PC-3 (cell line): ENCODE data around the gene PCDHGC4. TPM values are rescaled to one million over a fixed set of nuclear protein-coding genes. Genes with fewer than 3 reads are reported as not detected.

Source experiments
- ATAC-seq: fragments of 200-7000 bp; cut with Tn5 transposase; 2 replicates; pipeline ENCODE4 v1.9.1; 2020; ENCODE audit warnings: mild to moderate bottlenecking, moderate library complexity
- Bru-seq: library from RNA; stranded (reverse); fragments of 400-500 nt; gene quantifications from one replicate; lab custom pipeline; 2021; lab: Mats Ljungman, UMichigan
- BruChase-seq, 2 experiments: library from RNA; stranded (reverse); fragments of 400-500 nt; gene quantifications; one replicate each; lab custom pipeline; 2021; lab: Mats Ljungman, UMichigan
- BruUV-seq: library from RNA; stranded (reverse); fragments of 400-500 nt; replicated peaks from 2 replicates; lab custom pipeline; 2021; lab: Mats Ljungman, UMichigan
- CTCF ChIA-PET: fragments of 300-600 bp; sonication (Branson Sonifier 250); formaldehyde crosslinking; loops from one replicate; lab custom pipeline; 2022; ENCODE audit warnings: antibody characterized with exemption; lab: Charles Lee
- POLR2A ChIA-PET: fragments of 300-600 bp; sonication (Branson Sonifier 250); formaldehyde crosslinking; loops from one replicate; lab custom pipeline; 2022; ENCODE audit warnings: antibody characterized with exemption; ENCODE audit not compliant: unreplicated experiment; lab: Charles Lee
- DNase-seq: peaks from one replicate; pipeline ENCODE4 v3.0.0-alpha.2; 2015
- H2AFZ ChIP-seq: fragments of 300-600 bp; sonication (generic); 2 replicates; pipeline ENCODE4 v1.6.0; 2016; ENCODE audit warnings: antibody characterized with exemption, low read length
- H3F3A ChIP-seq: fragments of 300-600 bp; sonication (generic); one replicate; pipeline ENCODE4 v1.6.0; 2017; ENCODE audit warnings: antibody characterized with exemption, low read length, control low read depth, mild to moderate bottlenecking; ENCODE audit not compliant: unreplicated experiment
- H3K27ac ChIP-seq: fragments of 300-600 bp; sonication (generic); 2 replicates; pipeline ENCODE4 v1.5.1; 2016; ENCODE audit warnings: mild to moderate bottlenecking, low read length
- H3K27me3 ChIP-seq: fragments of 300-600 bp; sonication (generic); 2 replicates; pipeline ENCODE4 v1.6.1; 2016; ENCODE audit warnings: low read length, mixed read lengths
- H3K36me3 ChIP-seq: fragments of 300-600 bp; sonication (generic); 2 replicates; pipeline ENCODE4 v1.6.1; 2016; ENCODE audit warnings: low read depth, mixed run types, low read length, mixed read lengths
- H3K4me1 ChIP-seq: fragments of 300-600 bp; sonication (generic); 2 replicates; pipeline ENCODE4 v1.5.1; 2016; ENCODE audit warnings: low read length; ENCODE audit not compliant: insufficient read depth
- H3K4me2 ChIP-seq: fragments of 300-600 bp; sonication (generic); 2 replicates; pipeline ENCODE4 v1.6.0; 2016; ENCODE audit warnings: low read length
- H3K4me3 ChIP-seq: fragments of 300-600 bp; sonication (generic); 2 replicates; pipeline ENCODE4 v1.5.1; 2016; ENCODE audit warnings: mild to moderate bottlenecking, low read length, mixed read lengths
- H3K79me2 ChIP-seq: fragments of 300-600 bp; sonication (generic); 2 replicates; pipeline ENCODE4 v1.6.1; 2017; ENCODE audit warnings: low read length, mixed read lengths
- H3K9ac ChIP-seq: fragments of 300-600 bp; sonication (generic); 2 replicates; pipeline ENCODE4 v1.6.0; 2016; ENCODE audit warnings: mild to moderate bottlenecking, low read length
- H3K9me2 ChIP-seq: fragments of 300-600 bp; sonication (generic); replicated peaks from 2 replicates; pipeline ENCODE4 v1.6.1; 2016; ENCODE audit warnings: mixed run types, low read length, mixed read lengths
- H3K9me3 ChIP-seq: fragments of 300-600 bp; sonication (generic); 2 replicates; pipeline ENCODE4 v1.6.1; 2016; ENCODE audit warnings: low read length, mixed read lengths
- H4K20me1 ChIP-seq: fragments of 300-600 bp; sonication (generic); 2 replicates; pipeline ENCODE4 v1.6.1; 2016; ENCODE audit warnings: low read length, mixed read lengths
- EZH2 ChIP-seq: fragments of 300-600 bp; sonication (generic); IDR thresholded peaks from one replicate; pipeline ENCODE4 v1.6.1; 2017; ENCODE audit warnings: antibody characterized with exemption, mild to moderate bottlenecking, low read length; ENCODE audit not compliant: unreplicated experiment
- EZH2phosphoT487 ChIP-seq: fragments of 300-600 bp; sonication (generic); IDR thresholded peaks from 2 replicates; pipeline ENCODE4 v1.6.1; 2018; ENCODE audit warnings: mild to moderate bottlenecking, antibody characterized with exemption, low read length, borderline replicate concordance
- intact Hi-C: fragments of 100-400 bp; cut with micrococcal nuclease; formaldehyde crosslinking; loops from 2 replicates; pipeline ENCODE4 v1.9.0; 2023
- long read RNA-seq: library from polyadenylated mRNA; unstranded; transcript quantifications from one replicate; pipeline ENCODE4 v2.0.0, GENCODE V29; 2021; ENCODE audit not compliant: unreplicated experiment
- total RNA-seq: library from RNA; depleted of rRNA; stranded (reverse); fragments of >200 nt; gene quantifications from 2 replicates; pipeline ENCODE4 v1.2.3, GENCODE V29; 2014; rRNA removed
- TF ChIP-seq, protein P1 (sequence below): fragments of 300-600 bp; sonication (generic); conservative IDR thresholded peaks from 2 replicates; pipeline ENCODE4 v1.5.1; 2017; ENCODE audit warnings: antibody characterized with exemption, low read depth, mild to moderate bottlenecking, low read length

Gene PCDHGC4
- 0.58 and 1.5 TPM in 2 replicates for total RNA-seq
- Bru-seq, nascent RNA: percentile 56 among the genes with signal in this experiment
- percentile 58 among the genes with signal in this experiment for BruChase-seq, experiment 1, labeled RNA remaining after a 6-hour chase
- percentile 74 among the genes with signal in this experiment for BruChase-seq, experiment 2, labeled RNA remaining after a 2-hour chase
- long read RNA-seq: 0 reads

DNA sequence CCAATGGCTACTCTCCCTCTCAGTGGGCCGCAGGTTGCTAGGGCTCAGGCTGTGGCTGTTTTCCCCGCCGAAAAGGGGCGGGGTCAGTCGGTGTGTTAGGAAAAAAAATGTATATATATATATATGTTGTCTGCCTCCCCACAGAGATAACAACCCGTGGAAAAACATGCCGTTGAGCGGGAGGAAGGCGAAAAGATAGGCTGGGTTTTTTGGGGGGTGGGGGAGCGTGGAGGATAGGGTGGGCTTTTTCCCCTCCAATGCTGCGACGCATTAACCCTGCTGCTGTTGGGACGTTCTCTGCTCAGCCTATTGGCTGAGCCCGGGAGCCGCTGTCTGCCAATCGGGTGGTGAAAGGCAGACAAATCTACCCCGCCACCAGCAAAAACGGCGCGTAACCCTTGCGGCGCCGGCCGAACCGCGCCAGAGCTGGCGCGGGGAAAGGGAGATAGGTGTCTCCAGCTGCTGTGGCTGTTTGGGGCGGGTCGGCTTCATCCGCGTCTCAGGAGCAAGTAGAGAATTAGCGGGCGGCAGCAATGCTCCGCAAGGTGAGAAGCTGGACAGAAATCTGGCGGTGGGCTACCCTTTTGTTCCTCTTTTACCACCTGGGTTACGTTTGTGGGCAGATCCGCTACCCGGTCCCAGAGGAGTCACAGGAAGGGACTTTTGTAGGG lies at the start of gene PCDHGC4:
PCDHGC4 (plus strand) TSS at position 390 of the 671 bp plus-strand sequence; CDS start at position 534, 144 bp downstream.
- ATAC-seq (no peak), DNase-seq (no peak)
- Histone ChIP-seq H3K4me1 (peaks cover 14% of the 10 kb centered on the region; the same call in 1 of the 2 replicates), H3K4me2 (no peak within 1 kb of the TSS), H2AFZ (no peak within 1 kb of the TSS), H3K27me3 (no peaks in the 10 kb centered on the region), H3K27ac (no peak within 1 kb of the TSS), H3F3A (no peaks in the 10 kb centered on the region), H3K9ac (no peak within 1 kb of the TSS), H3K79me2 (no peaks in the 10 kb centered on the region), H3K9me2 (no peaks in the 10 kb centered on the region), H3K36me3 (no peaks in the 10 kb centered on the region), H3K9me3 (no peaks in the 10 kb centered on the region), H4K20me1 (no peaks in the 10 kb centered on the region), H3K4me3 (no peak within 1 kb of the TSS)
- ChIA-PET CTCF (no interaction called here), POLR2A (no interaction called here)
- intact Hi-C loops: no loop called here
- BruUV-seq: no TSS peak
- no peak for TF ChIP-seq EZH2
- TF ChIP-seq, protein P1, sequence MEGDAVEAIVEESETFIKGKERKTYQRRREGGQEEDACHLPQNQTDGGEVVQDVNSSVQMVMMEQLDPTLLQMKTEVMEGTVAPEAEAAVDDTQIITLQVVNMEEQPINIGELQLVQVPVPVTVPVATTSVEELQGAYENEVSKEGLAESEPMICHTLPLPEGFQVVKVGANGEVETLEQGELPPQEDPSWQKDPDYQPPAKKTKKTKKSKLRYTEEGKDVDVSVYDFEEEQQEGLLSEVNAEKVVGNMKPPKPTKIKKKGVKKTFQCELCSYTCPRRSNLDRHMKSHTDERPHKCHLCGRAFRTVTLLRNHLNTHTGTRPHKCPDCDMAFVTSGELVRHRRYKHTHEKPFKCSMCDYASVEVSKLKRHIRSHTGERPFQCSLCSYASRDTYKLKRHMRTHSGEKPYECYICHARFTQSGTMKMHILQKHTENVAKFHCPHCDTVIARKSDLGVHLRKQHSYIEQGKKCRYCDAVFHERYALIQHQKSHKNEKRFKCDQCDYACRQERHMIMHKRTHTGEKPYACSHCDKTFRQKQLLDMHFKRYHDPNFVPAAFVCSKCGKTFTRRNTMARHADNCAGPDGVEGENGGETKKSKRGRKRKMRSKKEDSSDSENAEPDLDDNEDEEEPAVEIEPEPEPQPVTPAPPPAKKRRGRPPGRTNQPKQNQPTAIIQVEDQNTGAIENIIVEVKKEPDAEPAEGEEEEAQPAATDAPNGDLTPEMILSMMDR: no peak
- no peak for TF ChIP-seq EZH2phosphoT487

DNA sequence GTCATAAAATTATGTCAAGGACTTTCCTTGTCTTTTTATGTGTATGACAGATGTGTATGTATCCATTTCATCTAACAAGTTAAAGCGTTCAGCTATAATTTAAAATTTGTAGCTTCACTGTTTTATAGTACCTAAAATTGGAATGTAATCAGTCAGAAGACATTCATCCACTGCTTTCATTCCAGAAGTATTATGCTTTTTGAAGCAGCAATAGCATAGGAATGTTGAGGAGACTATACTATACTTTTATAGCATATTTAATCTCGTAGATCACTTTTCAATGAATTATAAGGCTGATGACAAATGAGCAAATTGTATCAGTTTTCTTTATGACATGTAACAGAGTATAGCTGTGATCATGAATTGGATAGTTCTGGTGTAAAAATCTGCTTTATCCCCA lies 47.6 kb upstream of the PCDHGC4 start:
- no peak for DNase-seq
- ChIA-PET POLR2A (no interaction called here), CTCF (no interaction called here)
- Histone ChIP-seq H3K79me2 (no peaks in the 10 kb centered on the region), H4K20me1 (no peaks in the 10 kb centered on the region), H3K36me3 (no peaks in the 10 kb centered on the region), H3K4me2 (no peak overlapping the region), H3K9ac (no peak overlapping the region), H3K27ac (no peak overlapping the region), H3F3A (no peaks in the 10 kb centered on the region), H3K9me2 (no peaks in the 10 kb centered on the region), H3K4me1 (no peaks in the 10 kb centered on the region), H2AFZ (no peak overlapping the region), H3K4me3 (no peak overlapping the region), H3K9me3 (no peaks in the 10 kb centered on the region), H3K27me3 (no peaks in the 10 kb centered on the region)
- no TSS peak for BruUV-seq
- TF ChIP-seq EZH2phosphoT487: no peak
- intact Hi-C loops: no loop called here
- no peak for ATAC-seq

DNA sequence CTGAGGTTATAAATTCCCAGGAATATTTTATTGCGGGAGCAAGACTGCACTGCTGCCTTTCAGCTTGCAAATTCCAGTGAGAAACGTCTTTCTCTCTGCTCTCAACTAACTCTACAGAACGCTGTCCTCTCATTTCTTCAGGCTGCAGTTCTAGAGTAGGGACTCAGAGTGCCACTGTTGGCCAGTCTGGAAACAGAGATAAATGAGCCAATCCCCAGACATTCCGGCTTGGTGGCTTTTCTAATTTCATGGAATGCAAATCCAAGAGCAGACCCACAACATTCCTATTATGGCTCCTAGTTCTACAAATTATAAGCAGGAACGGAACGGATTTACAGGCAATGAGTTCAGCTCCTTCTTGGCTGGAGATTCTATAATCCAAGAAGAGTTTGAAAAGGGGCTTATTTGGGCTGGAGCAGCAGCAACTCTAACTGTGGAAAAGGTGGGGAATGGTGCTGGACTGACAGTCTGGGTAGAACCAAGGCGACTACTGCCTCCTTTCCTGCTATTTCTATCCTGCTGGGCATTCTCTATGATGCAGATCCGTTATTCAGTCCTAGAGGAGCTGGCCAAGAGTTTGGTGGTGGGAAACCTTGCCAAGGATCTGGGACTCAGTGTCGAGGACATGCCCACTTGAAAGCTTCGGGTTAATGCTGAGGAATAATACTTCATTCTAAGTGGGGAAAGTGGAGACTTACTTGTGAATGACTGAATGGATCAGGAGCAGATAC lies 45.3 kb upstream of the PCDHGC4 start:
- H3K4me1 ChIP-seq: no peaks in the 10 kb centered on the region
- POLR2A ChIA-PET: no interaction called here
- no peaks in the 10 kb centered on the region for H4K20me1 ChIP-seq

More for the DNA sequence above, 45.3 kb upstream of the PCDHGC4 start:
- H3K9me2 ChIP-seq: no peaks in the 10 kb centered on the region
- no peak overlapping the region for H3K9ac ChIP-seq
- TF ChIP-seq EZH2phosphoT487: no peak
- TF ChIP-seq, protein P1: no peak
- TF ChIP-seq EZH2: no peak
- H3K4me2 ChIP-seq: no peak overlapping the region
- ATAC-seq (no peak), DNase-seq (no peak)
- H3K79me2 ChIP-seq: no peaks in the 10 kb centered on the region
- H3K27ac ChIP-seq: no peak overlapping the region
- no peaks in the 10 kb centered on the region for H3F3A ChIP-seq
- no peaks in the 10 kb centered on the region for H3K27me3 ChIP-seq
- CTCF ChIA-PET: no interaction called here
- no peaks in the 10 kb centered on the region for H3K36me3 ChIP-seq
- intact Hi-C loops: no loop called here
- H2AFZ ChIP-seq: no peak overlapping the region
- no TSS peak for BruUV-seq
- H3K9me3 ChIP-seq: 0 out of 2 replicates have a peak, but pooled peaks cover 2% of the 10 kb centered on the region
- no peak overlapping the region for H3K4me3 ChIP-seq
